Omental fat pad (tissue), 4 donors: ENCODE data around the gene C1orf141. TPM values are rescaled to one million over a fixed set of nuclear protein-coding genes. Genes with fewer than 3 reads are reported as not detected.

Experiments used
- ATAC-seq: fragments of 150-250 bp; one replicate; pipeline ENCODE4 v1.9.1; 2016; ENCODE audit warnings: mild to moderate bottlenecking, moderate library complexity; ENCODE audit not compliant: low FRiP score
- DNase-seq: peaks from one replicate; pipeline ENCODE4 v3.0.0-alpha.2; 2019; ENCODE audit warnings: low spot score
- total RNA-seq, 4 donors: library from RNA; depleted of rRNA; stranded (reverse); fragments of >200 nt; gene quantifications; one replicate each; pipeline ENCODE4 v1.1.0, GENCODE V29; 2016
- TF ChIP-seq, protein P1 (sequence below), 3 donors: fragments of 450-650 bp; IDR thresholded peaks; one replicate each; pipeline ENCODE4 v1.5.1; 2016 to 2017; ENCODE audit warnings: antibody characterized with exemption in 3 of 3, mild to moderate bottlenecking in 3 of 3, moderate library complexity in 2 of 3

The C1orf141 gene
- total RNA-seq, 4 donors from 2014 or later: not detected

DNA sequence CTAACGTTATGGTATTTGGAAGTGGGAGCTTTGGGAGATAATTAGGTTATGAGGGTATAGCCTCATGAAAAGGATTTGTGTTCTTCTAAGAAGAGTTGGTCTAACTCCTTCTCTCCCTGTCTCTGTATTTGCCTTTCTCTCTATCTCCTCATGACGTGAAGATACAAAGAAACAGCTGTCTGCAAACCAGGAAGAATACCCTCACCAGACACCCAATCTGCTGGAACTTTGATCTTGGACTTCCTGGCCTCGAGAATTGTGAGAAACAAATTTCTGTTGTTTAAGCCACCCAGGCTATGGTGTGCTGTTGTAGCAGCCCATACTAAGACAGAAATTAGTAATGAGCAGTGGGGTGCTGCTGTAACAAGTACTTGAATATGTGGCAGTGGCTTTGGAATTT is 16.1 kb downstream of the C1orf141 start:
- TF ChIP-seq, protein P1, sequence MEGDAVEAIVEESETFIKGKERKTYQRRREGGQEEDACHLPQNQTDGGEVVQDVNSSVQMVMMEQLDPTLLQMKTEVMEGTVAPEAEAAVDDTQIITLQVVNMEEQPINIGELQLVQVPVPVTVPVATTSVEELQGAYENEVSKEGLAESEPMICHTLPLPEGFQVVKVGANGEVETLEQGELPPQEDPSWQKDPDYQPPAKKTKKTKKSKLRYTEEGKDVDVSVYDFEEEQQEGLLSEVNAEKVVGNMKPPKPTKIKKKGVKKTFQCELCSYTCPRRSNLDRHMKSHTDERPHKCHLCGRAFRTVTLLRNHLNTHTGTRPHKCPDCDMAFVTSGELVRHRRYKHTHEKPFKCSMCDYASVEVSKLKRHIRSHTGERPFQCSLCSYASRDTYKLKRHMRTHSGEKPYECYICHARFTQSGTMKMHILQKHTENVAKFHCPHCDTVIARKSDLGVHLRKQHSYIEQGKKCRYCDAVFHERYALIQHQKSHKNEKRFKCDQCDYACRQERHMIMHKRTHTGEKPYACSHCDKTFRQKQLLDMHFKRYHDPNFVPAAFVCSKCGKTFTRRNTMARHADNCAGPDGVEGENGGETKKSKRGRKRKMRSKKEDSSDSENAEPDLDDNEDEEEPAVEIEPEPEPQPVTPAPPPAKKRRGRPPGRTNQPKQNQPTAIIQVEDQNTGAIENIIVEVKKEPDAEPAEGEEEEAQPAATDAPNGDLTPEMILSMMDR (IDR thresholded peaks at IDR 0.05): no peak
- ATAC-seq (no peak), DNase-seq (no peak)

DNA sequence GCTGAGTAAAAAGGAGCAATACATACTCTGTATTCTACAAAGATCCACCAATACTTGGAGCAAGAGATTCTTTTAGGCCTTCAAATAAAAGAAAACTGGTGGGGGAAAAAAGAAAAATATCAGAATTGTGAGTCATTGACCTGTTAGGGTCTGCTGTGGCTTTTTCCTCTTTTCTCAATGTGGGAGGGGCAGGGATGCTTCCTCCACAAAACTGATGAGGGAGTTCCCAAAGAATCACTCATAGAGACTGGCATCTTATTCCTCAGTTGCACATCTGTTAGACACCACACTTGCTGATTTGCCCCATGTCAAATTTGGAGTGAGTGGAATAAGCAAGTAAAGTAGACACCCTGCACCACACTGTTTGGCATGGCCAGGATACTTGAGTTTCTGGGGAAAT is 16.6 kb downstream of the C1orf141 start:
- TF ChIP-seq, protein P1 (IDR thresholded peaks at IDR 0.05): no peak
- ATAC-seq (no peak), DNase-seq (no peak)

- DNase-seq (no peak), ATAC-seq (no peak)
- TF ChIP-seq, protein P1 (IDR thresholded peaks at IDR 0.05): no peak
Measured at GRCh38 chr1:67114162-67114561, 20.6 kb downstream of the C1orf141 start.

DNA sequence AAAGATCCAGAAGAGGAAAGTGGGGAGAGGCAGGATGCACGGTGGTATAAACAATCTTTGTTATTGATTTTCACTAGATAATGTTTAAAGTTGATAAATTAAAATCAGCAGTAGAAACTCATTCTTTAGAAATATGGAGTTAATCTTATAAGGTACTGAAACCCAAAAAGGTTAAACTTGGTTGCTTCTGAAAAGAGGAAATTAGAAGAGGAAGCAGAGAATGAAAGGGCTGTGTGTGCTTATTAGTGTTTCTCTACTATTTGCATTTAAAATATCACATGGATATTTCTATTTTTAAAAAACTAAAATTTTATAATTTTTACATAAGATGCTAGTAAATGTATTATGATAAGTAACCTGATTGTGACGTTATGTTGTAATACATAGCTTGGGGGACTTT is 24.4 kb downstream of the C1orf141 start:
- TF ChIP-seq, protein P1 (IDR thresholded peaks at IDR 0.05): no peak
- no peak for ATAC-seq
- DNase-seq: no peak

GRCh38 chr1:67105508-67105907 is 29.3 kb downstream of the C1orf141 start:
- TF ChIP-seq, protein P1 (IDR thresholded peaks at IDR 0.05): no peak
- no peak for ATAC-seq

DNA sequence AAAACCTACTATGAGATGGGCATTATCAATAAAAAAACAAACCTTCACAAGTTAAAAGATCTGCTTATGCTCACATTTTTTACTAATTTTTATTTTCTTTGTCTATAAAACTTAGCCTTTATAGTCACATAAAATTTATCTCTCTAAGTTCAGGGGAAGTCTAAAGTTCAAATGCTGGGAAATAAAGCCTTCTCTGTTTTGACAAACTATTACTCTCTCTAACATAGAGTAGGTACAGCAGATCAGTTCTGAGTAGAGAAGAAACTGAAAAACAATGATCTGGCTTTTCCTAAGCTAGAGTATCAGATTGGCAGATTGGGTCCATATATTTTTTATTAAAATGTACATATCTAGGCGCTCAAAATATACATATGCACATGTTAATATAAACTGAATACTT is 31.2 kb downstream of the C1orf141 start:
- TF ChIP-seq, protein P1 (IDR thresholded peaks at IDR 0.05): no peak
- DNase-seq (no peak), ATAC-seq (no peak)

More at GRCh38 chr1:67105508-67105907, 29.3 kb downstream of the C1orf141 start:
- DNase-seq: no peak

DNA sequence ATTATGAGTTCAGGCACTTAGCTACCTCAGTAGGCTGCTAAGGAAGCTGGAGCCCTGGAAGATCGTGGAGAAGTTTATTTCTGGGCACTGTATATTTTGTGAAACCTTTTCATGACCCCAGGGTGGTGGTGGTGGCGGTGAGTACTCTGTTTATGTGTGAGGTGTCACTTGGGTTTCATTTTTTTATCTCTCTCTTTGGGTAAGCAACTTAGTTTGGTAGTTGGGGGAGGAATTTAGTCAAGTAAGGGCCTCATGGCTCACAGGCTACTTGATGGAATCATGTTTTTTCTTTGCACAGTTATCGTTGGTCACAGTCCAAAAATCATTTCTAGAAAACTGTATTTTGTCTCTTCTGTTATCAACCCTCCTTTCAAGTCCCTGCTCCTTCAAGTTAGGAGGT is 33.9 kb downstream of the C1orf141 start:
- DNase-seq: no peak
- no peak for ATAC-seq
- TF ChIP-seq, protein P1 (IDR thresholded peaks at IDR 0.05): no peak
